Measurements from ENCODE around the gene COG1. TPM values are rescaled to one million over a fixed set of nuclear protein-coding genes. Genes with fewer than 3 reads are reported as not detected.

The COG1 gene
- polyA plus RNA-seq, 1 donor (not counting 4 experiments of a cell fraction or from before 2014, with no cell fraction given), result 16.4 TPM

DNA sequence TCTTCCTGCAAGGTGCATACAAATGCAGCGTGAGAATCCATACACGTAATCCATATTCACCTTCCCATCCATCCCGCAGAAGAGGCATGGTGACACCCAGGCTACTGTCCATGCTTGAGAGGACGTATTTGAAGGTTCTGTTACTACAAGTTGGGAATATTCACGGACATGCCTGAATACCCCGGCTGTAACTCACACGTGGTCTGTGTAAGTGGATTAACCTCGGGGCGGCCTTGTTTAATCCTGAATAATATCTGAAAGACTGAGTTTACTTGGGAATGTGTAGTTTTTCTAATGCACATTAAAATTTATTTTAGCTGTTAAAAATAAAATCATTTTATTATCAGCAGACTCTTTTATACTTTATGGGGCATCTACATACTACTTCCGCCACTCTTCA lies 55.7 kb downstream of the COG1 start:
- dilution Hi-C loops (cut with MboI; ENCODE audit: extremely low pct_ligation_motif_present, low sequenced_read_pairs), result no loop called here
- TF ChIP-seq, protein P1, sequence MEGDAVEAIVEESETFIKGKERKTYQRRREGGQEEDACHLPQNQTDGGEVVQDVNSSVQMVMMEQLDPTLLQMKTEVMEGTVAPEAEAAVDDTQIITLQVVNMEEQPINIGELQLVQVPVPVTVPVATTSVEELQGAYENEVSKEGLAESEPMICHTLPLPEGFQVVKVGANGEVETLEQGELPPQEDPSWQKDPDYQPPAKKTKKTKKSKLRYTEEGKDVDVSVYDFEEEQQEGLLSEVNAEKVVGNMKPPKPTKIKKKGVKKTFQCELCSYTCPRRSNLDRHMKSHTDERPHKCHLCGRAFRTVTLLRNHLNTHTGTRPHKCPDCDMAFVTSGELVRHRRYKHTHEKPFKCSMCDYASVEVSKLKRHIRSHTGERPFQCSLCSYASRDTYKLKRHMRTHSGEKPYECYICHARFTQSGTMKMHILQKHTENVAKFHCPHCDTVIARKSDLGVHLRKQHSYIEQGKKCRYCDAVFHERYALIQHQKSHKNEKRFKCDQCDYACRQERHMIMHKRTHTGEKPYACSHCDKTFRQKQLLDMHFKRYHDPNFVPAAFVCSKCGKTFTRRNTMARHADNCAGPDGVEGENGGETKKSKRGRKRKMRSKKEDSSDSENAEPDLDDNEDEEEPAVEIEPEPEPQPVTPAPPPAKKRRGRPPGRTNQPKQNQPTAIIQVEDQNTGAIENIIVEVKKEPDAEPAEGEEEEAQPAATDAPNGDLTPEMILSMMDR (optimal IDR thresholded peaks at IDR 0.05 in 1 of 3, IDR thresholded peaks at IDR 0.05 in 1 of 3, conservative IDR thresholded peaks at IDR 0.05 in 1 of 3; ENCODE audit: extremely low read depth in 1 of 3, insufficient read depth in 2 of 3, low read length in 3 of 3), result no peak
- TF ChIP-seq EZH2 (IDR thresholded peaks at IDR 0.05; ENCODE audit: low read length), result no peak
- no peak for FAIRE-seq
- no peaks in the 10 kb centered on the region for H4K20me1 ChIP-seq (ENCODE audit: control insufficient read depth, extremely low read depth, insufficient read depth, low read length)
- H3K9me3 ChIP-seq (ENCODE audit: control insufficient read depth, low read depth, low read length), result no peaks in the 10 kb centered on the region
- H3K4me3 ChIP-seq (ENCODE audit: control insufficient read depth in 2 of 3, extremely low read depth in 1 of 3, insufficient read depth in 2 of 3, low read depth in 1 of 3, low read length in 3 of 3), result no peak overlapping the region
- no peaks in the 10 kb centered on the region for H3K4me1 ChIP-seq (ENCODE audit: control insufficient read depth, extremely low read depth, insufficient read depth, low read length)
- H3K79me2 ChIP-seq (ENCODE audit: control insufficient read depth, insufficient read depth, low read length), result no peaks in the 10 kb centered on the region
- DNase-seq (ENCODE audit: low read depth, low spot score), result no peak
- no peak overlapping the region for H3K9ac ChIP-seq (ENCODE audit: control insufficient read depth, extremely low read depth, insufficient read depth, low read length)
- no peak overlapping the region for H2AFZ ChIP-seq (ENCODE audit: control insufficient read depth, low read length)
- H3K27ac ChIP-seq (ENCODE audit: control insufficient read depth, insufficient read depth, low read length), result no peak overlapping the region
- peaks cover 2 to 10% of the 10 kb centered on the region in 2 experiments for H3K36me3 ChIP-seq (ENCODE audit: control insufficient read depth in 2 of 2, extremely low read depth in 1 of 2, insufficient read depth in 2 of 2, low read length in 2 of 2)
- H3K4me2 ChIP-seq (ENCODE audit: control insufficient read depth, extremely low read depth, insufficient read depth, low read depth, low read length), result no peak overlapping the region
- H3K9me1 ChIP-seq (ENCODE audit: control insufficient read depth, extremely low read depth, insufficient read depth, low read length), result no peaks in the 10 kb centered on the region
- H3K27me3 ChIP-seq (ENCODE audit: control insufficient read depth, extremely low read depth, insufficient read depth, low read length), result no peaks in the 10 kb centered on the region

DNA sequence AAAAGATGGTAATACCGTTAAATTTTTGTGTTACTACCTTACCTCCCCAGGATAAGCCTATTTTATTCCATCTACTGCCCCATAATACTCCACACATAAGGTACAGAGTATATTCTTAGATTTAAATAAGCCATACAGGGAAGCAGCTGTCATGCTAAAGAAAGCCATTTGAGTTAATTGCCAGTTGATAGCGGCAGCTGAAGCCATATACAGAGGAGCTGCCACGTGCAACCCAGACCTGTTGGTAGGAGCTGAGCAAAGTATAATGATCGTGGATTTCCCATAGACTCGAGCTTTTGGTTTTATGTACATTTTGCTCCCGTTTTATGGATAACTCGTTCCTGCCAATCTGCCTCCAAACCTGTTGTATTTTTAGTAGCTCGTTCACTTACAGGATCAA lies 56.8 kb downstream of the COG1 start:
- H3K4me2 ChIP-seq (ENCODE audit: control insufficient read depth, extremely low read depth, insufficient read depth, low read depth, low read length), result no peak overlapping the region
- H3K4me3 ChIP-seq (ENCODE audit: control insufficient read depth in 2 of 3, extremely low read depth in 1 of 3, insufficient read depth in 2 of 3, low read depth in 1 of 3, low read length in 3 of 3), result no peak overlapping the region
- no peaks in the 10 kb centered on the region for H3K79me2 ChIP-seq (ENCODE audit: control insufficient read depth, insufficient read depth, low read length)
- no peaks in the 10 kb centered on the region for H3K9me1 ChIP-seq (ENCODE audit: control insufficient read depth, extremely low read depth, insufficient read depth, low read length)
- TF ChIP-seq, protein P1 (optimal IDR thresholded peaks at IDR 0.05 in 1 of 3, IDR thresholded peaks at IDR 0.05 in 1 of 3, conservative IDR thresholded peaks at IDR 0.05 in 1 of 3; ENCODE audit: extremely low read depth in 1 of 3, insufficient read depth in 2 of 3, low read length in 3 of 3), result no peak
- TF ChIP-seq EZH2 (IDR thresholded peaks at IDR 0.05; ENCODE audit: low read length), result no peak
- H3K9me3 ChIP-seq (ENCODE audit: control insufficient read depth, low read depth, low read length), result no peaks in the 10 kb centered on the region
- no peaks in the 10 kb centered on the region for H3K4me1 ChIP-seq (ENCODE audit: control insufficient read depth, extremely low read depth, insufficient read depth, low read length)
- no peak overlapping the region for H3K9ac ChIP-seq (ENCODE audit: control insufficient read depth, extremely low read depth, insufficient read depth, low read length)
- FAIRE-seq, result no peak
- no peak overlapping the region for H2AFZ ChIP-seq (ENCODE audit: control insufficient read depth, low read length)
- peaks cover 2 to 4% of the 10 kb centered on the region in 2 experiments for H3K36me3 ChIP-seq (ENCODE audit: control insufficient read depth in 2 of 2, extremely low read depth in 1 of 2, insufficient read depth in 2 of 2, low read length in 2 of 2)
- no peak overlapping the region for H3K27ac ChIP-seq (ENCODE audit: control insufficient read depth, insufficient read depth, low read length)
- no peaks in the 10 kb centered on the region for H4K20me1 ChIP-seq (ENCODE audit: control insufficient read depth, extremely low read depth, insufficient read depth, low read length)
- no peak for DNase-seq (ENCODE audit: low read depth, low spot score)
- peaks cover 3% of the 10 kb centered on the region for H3K27me3 ChIP-seq (ENCODE audit: control insufficient read depth, extremely low read depth, insufficient read depth, low read length)
- dilution Hi-C loops (cut with MboI; ENCODE audit: extremely low pct_ligation_motif_present, low sequenced_read_pairs), result no loop called here
